Liver (tissue), 9 donors: ENCODE results near the gene CXXC5. TPM values are rescaled to one million over a fixed set of nuclear protein-coding genes. Genes with fewer than 3 reads are reported as not detected.

Source experiments
- DNase-seq: peaks from one replicate; pipeline ENCODE4 v3.0.0-alpha.2; 2017; ENCODE audit warnings: low spot score
- H3K27ac ChIP-seq, 2 donors: one replicate each; pipeline ENCODE4 v1.7.0; 2013; ENCODE audit warnings: inconsistent platforms in 2 of 2, low read length in 2 of 2, control low read depth in 1 of 2, low read depth in 1 of 2, mild to moderate bottlenecking in 1 of 2
- H3K27me3 ChIP-seq, 4 donors: one replicate each; pipeline versions ENCODE4 v1.6.1 to v1.7.0; 2013; ENCODE audit warnings: low read length in 3 of 4, inconsistent platforms in 1 of 4, mild to moderate bottlenecking in 1 of 4, moderate library complexity in 1 of 4; ENCODE audit not compliant: control insufficient read depth in 4 of 4, insufficient read depth in 4 of 4
- H3K36me3 ChIP-seq, 4 donors: one replicate each; pipeline versions ENCODE4 v1.6.1 to v1.7.0; 2013; ENCODE audit warnings: low read length in 3 of 4, mild to moderate bottlenecking in 3 of 4, low read depth in 1 of 4, moderate library complexity in 1 of 4; ENCODE audit not compliant: control insufficient read depth in 4 of 4, insufficient read depth in 3 of 4
- H3K4me1 ChIP-seq, 4 donors: one replicate each; pipeline versions ENCODE4 v1.6.1 to v1.7.0; 2013; ENCODE audit warnings: low read length in 3 of 4, mild to moderate bottlenecking in 3 of 4, moderate library complexity in 1 of 4; ENCODE audit not compliant: control insufficient read depth in 4 of 4, insufficient read depth in 4 of 4
- H3K4me3 ChIP-seq, 3 donors: one replicate each; pipeline versions ENCODE4 v1.6.1 to v1.7.0; 2013; ENCODE audit warnings: low read length in 3 of 3, control low read depth in 1 of 3, low read depth in 1 of 3, mild to moderate bottlenecking in 1 of 3
- H3K9ac ChIP-seq, 2 donors: one replicate each; pipeline ENCODE4 v1.7.0; 2013; ENCODE audit warnings: low read length in 2 of 2, mild to moderate bottlenecking in 2 of 2, moderate library complexity in 2 of 2, control low read depth in 1 of 2, low read depth in 1 of 2
- H3K9me3 ChIP-seq, 4 donors: one replicate each; pipeline versions ENCODE4 v1.6.1 to v1.7.0; 2013; ENCODE audit warnings: low read length in 3 of 4; ENCODE audit not compliant: control insufficient read depth in 4 of 4
- ATF3 ChIP-seq: IDR thresholded peaks from 2 replicates; pipeline ENCODE4 v1.6.1; 2016; ENCODE audit warnings: antibody characterized with exemption
- CTCF ChIP-seq: fragments of 150-350 bp; IDR thresholded peaks from 2 replicates; pipeline ENCODE4 v1.5.1; 2017; ENCODE audit warnings: improper control_type of control experiment, low read depth, low read length; ENCODE audit not compliant: missing input control
- FOXA1 ChIP-seq: IDR thresholded peaks from 2 replicates; pipeline ENCODE4 v1.6.1; 2016; ENCODE audit warnings: antibody characterized with exemption
- FOXA2 ChIP-seq: IDR thresholded peaks from 2 replicates; pipeline ENCODE4 v1.6.1; 2016; ENCODE audit warnings: antibody characterized with exemption
- GABPA ChIP-seq, 2 donors: IDR thresholded peaks in 1 of 2; conservative IDR thresholded peaks in 1 of 2; 2 replicates each; pipeline ENCODE4 v1.6.1; 2016; ENCODE audit warnings: antibody characterized with exemption in 2 of 2, mild to moderate bottlenecking in 1 of 2, moderate library complexity in 1 of 2
- HNF4A ChIP-seq, 2 donors: conservative IDR thresholded peaks; 2 replicates each; pipeline ENCODE4 v1.6.1; 2016; ENCODE audit warnings: antibody characterized with exemption in 2 of 2, mild to moderate bottlenecking in 2 of 2
- HNF4G ChIP-seq: IDR thresholded peaks from 2 replicates; pipeline ENCODE4 v1.6.1; 2016; ENCODE audit warnings: antibody characterized with exemption
- JUND ChIP-seq, 2 donors: IDR thresholded peaks; 2 replicates each; pipeline ENCODE4 v1.6.1; 2016; ENCODE audit warnings: antibody characterized with exemption in 2 of 2
- NR2F2 ChIP-seq: IDR thresholded peaks from 2 replicates; pipeline ENCODE4 v1.6.1; 2016; ENCODE audit warnings: antibody characterized with exemption
- RAD21 ChIP-seq, 2 donors: IDR thresholded peaks; 2 replicates each; pipeline ENCODE4 v1.6.1; 2016; ENCODE audit warnings: antibody characterized with exemption in 2 of 2, mild to moderate bottlenecking in 2 of 2
- REST ChIP-seq: IDR thresholded peaks from 2 replicates; pipeline ENCODE4 v1.6.1; 2016; ENCODE audit warnings: antibody characterized with exemption, mild to moderate bottlenecking
- RXRA ChIP-seq, 2 donors: IDR thresholded peaks; 2 replicates each; pipeline ENCODE4 v1.6.1; 2017 to 2018; ENCODE audit warnings: antibody characterized with exemption in 2 of 2, mild to moderate bottlenecking in 1 of 2
- SP1 ChIP-seq: IDR thresholded peaks from 2 replicates; pipeline ENCODE4 v1.6.1; 2018; ENCODE audit warnings: antibody characterized with exemption, mild to moderate bottlenecking
- YY1 ChIP-seq: IDR thresholded peaks from 2 replicates; pipeline ENCODE4 v1.6.1; 2016; ENCODE audit warnings: antibody characterized with exemption, mild to moderate bottlenecking
- ZBTB33 ChIP-seq: IDR thresholded peaks from 2 replicates; pipeline ENCODE4 v1.6.1; 2016; ENCODE audit warnings: antibody characterized with exemption
- WGBS: extraction: QIAGEN DNeasy Blood & Tissue Kit; methylation state at CpG from one replicate; pipeline ENCODE4 v1.1.7; 2013; 5-methylcytosine and 5-hydroxymethylcytosine counted together
- polyA plus RNA-seq, 2 donors: library from polyadenylated mRNA; stranded (reverse) in 1 of 2; unstranded in 1 of 2; fragments of 200-250 nt in 1 of 2; fragments of >200 nt in 1 of 2; fragmentation: Nextera tagmentation in 1 of 2; extraction: Ambion mirVana in 1 of 2; gene quantifications; one replicate each; pipeline versions ENCODE4 v1.2.1 to v1.2.3, GENCODE V29; 2013 to 2015
- total RNA-seq, 2 donors: library from RNA; depleted of rRNA; stranded (reverse); fragments of >200 nt; gene quantifications; one replicate each; pipeline ENCODE4 v1.2.3, GENCODE V29; 2014
- donor health status: healthy.
- donor health status: healthy.
- donor health status: healthy.
- donor health status: healthy.
- donor health status: healthy.

CXXC5 gene
- total and polyA plus RNA-seq, 4 donors = 40.6 to 78.6 (median 64.5) TPM

GRCh38 chr5:139700711-139701055 is 52.5 kb downstream of the CXXC5 start:
- Histone ChIP-seq H3K27ac (no peak overlapping the region), H3K4me1 (peaks cover 8 to 25% (median 16%) of the 10 kb centered on the region in 4 donors), H3K9ac (no peak overlapping the region), H3K36me3 (no peaks in the 10 kb centered on the region), H3K27me3 (no peaks in the 10 kb centered on the region), H3K9me3 (no peaks in the 10 kb centered on the region), H3K4me3 (no peak overlapping the region)
- no peak for DNase-seq
- WGBS = 84% methylated on average over 3 of the region's 3 CpGs
- TF ChIP-seq JUND (IDR thresholded peaks at IDR 0.05) (no peak), REST (no peak)

GRCh38 chr5:139701056-139701741 is 53.0 kb downstream of the CXXC5 start:
- Histone ChIP-seq H3K4me3 (no peak overlapping the region), H3K4me1 (peaks cover 8 to 25% (median 16%) of the 10 kb centered on the region in 4 donors), H3K9ac (no peak overlapping the region), H3K9me3 (no peaks in the 10 kb centered on the region), H3K27me3 (no peaks in the 10 kb centered on the region), H3K36me3 (no peaks in the 10 kb centered on the region), H3K27ac (no peak overlapping the region)
- peak; percentile 74 for TF ChIP-seq SP1
- TF ChIP-seq HNF4A (conservative IDR thresholded peaks at IDR 0.05) = peak; percentile 73 to 79
- TF ChIP-seq RXRA (IDR thresholded peaks at IDR 0.05) = peak; percentile 39 to 40
- TF ChIP-seq REST = no peak
- TF ChIP-seq CTCF = no peak
- TF ChIP-seq HNF4G = peak; percentile 54
- no peak for TF ChIP-seq FOXA2
- TF ChIP-seq RAD21 (IDR thresholded peaks at IDR 0.05) = peak in 1 of 2 donors; percentile 38
- TF ChIP-seq FOXA1 = no peak
- no peak for TF ChIP-seq ATF3
- TF ChIP-seq YY1 = no peak
- TF ChIP-seq JUND (IDR thresholded peaks at IDR 0.05) = no peak
- no peak for TF ChIP-seq NR2F2
- TF ChIP-seq GABPA (IDR thresholded peaks at IDR 0.05 in 1 of 2, conservative IDR thresholded peaks at IDR 0.05 in 1 of 2) = no peak
- TF ChIP-seq ZBTB33 = no peak
- DNase-seq = peak; percentile 57
- WGBS = 32% methylated on average over 22 of the region's 22 CpGs
